Measurements from ENCODE around the gene ENDOD1. TPM values are rescaled to one million over a fixed set of nuclear protein-coding genes. Genes with fewer than 3 reads are reported as not detected.

The ENDOD1 gene
- total and polyA plus RNA-seq, 2 donors from 2014 or later: 19.3 to 69.0 TPM

- Histone ChIP-seq H3K9ac (ENCODE audit: low read length in 3 of 3) (no peak overlapping the region), H3K9me3 (ENCODE audit: control insufficient read depth in 2 of 3, insufficient read depth in 1 of 3, low read length in 3 of 3) (no peaks in the 10 kb centered on the region), H3K27me3 (ENCODE audit: control insufficient read depth, insufficient read depth, low read length) (no peaks in the 10 kb centered on the region), H3K36me3 (ENCODE audit: control insufficient read depth in 2 of 3, insufficient read depth in 3 of 3, low read length in 3 of 3) (no peaks in the 10 kb centered on the region), H3K4me3 (ENCODE audit: low read length in 3 of 3) (no peak overlapping the region), H3K27ac (ENCODE audit: low read depth in 2 of 2, low read length in 2 of 2) (no peak overlapping the region), H3K4me1 (ENCODE audit: control insufficient read depth in 2 of 3, insufficient read depth in 2 of 3, low read depth in 1 of 3, low read length in 3 of 3) (no peaks in the 10 kb centered on the region)
- FAIRE-seq (no peak), DNase-seq (no peak)
- intact Hi-C loops (cut with DNase I): no loop called here
- no peak for TF ChIP-seq CTCF (IDR thresholded peaks at IDR 0.05; ENCODE audit: borderline replicate concordance, extremely low read depth, insufficient read depth)
These were observed 52.8 kb downstream of the ENDOD1 start for GRCh38 chr11:95142431-95142830.

- no peak for DNase-seq
- no peak for TF ChIP-seq CTCF (IDR thresholded peaks at IDR 0.05; ENCODE audit: borderline replicate concordance, extremely low read depth, insufficient read depth)
- H3K4me1 ChIP-seq (ENCODE audit: control insufficient read depth in 2 of 3, insufficient read depth in 2 of 3, low read depth in 1 of 3, low read length in 3 of 3): no peaks in the 10 kb centered on the region
- H3K4me3 ChIP-seq (ENCODE audit: low read length in 3 of 3): no peak overlapping the region
- no peak overlapping the region for H3K27ac ChIP-seq (ENCODE audit: low read depth in 2 of 2, low read length in 2 of 2)
- H3K9me3 ChIP-seq (ENCODE audit: control insufficient read depth in 2 of 3, insufficient read depth in 1 of 3, low read length in 3 of 3): no peaks in the 10 kb centered on the region
- H3K27me3 ChIP-seq (ENCODE audit: control insufficient read depth, insufficient read depth, low read length): no peaks in the 10 kb centered on the region
- H3K9ac ChIP-seq (ENCODE audit: low read length in 3 of 3): no peak overlapping the region
- no peak for FAIRE-seq
- H3K36me3 ChIP-seq (ENCODE audit: control insufficient read depth in 2 of 3, insufficient read depth in 3 of 3, low read length in 3 of 3): no peaks in the 10 kb centered on the region
- intact Hi-C loops (cut with DNase I): no loop called here
These were observed 53.5 kb downstream of the ENDOD1 start for GRCh38 chr11:95143106-95143681.

DNA sequence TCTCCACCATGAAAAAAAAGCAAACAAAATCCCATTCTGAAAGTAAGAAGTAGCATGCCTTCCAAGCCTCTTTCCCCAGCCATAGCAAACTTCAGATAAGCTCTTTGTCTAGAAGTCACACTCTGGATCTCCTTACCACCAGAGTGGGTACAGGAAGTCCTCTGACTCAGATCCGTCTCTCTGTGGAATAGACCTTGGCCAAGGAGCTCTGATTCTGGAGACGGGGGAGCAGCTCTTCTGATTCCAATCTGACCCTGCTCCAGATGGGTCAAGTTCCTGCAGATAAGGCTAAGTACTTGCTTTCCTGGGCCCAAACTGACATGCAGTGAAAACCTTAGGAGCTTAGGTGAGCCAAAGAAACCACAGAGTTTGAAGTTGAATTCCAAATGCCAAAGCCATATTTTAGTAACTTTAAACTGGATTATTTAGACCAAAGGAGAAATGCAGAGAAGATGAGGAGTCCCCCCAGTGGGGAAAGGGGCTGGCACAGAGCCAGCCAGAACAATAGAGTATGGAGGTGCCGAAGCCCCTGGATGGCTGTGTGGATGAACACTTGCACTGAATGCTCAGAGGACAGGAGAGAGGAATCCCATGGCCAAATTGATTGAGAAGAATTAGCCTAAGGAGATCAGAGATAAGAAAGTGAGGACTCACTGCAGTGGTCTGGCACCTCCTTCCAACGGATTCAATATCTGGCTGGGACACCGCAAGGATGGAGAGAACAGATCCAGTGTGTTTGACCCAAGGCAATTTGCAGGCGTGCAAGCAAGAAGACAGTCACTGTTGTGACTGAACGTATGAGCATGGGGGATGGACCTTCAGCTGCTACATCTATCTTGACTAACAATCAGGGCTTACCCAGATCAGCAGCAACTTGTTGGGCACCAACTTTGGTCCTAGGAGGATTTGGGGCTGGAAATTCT, 54.9 kb downstream of the ENDOD1 start:
- Histone ChIP-seq H3K27ac (ENCODE audit: low read depth in 2 of 2, low read length in 2 of 2) (no peak overlapping the region), H3K36me3 (ENCODE audit: control insufficient read depth in 2 of 3, insufficient read depth in 3 of 3, low read length in 3 of 3) (no peaks in the 10 kb centered on the region), H3K4me1 (ENCODE audit: control insufficient read depth in 2 of 3, insufficient read depth in 2 of 3, low read depth in 1 of 3, low read length in 3 of 3) (no peaks in the 10 kb centered on the region), H3K27me3 (ENCODE audit: control insufficient read depth, insufficient read depth, low read length) (no peaks in the 10 kb centered on the region), H3K9ac (ENCODE audit: low read length in 3 of 3) (no peak overlapping the region), H3K9me3 (ENCODE audit: control insufficient read depth in 2 of 3, insufficient read depth in 1 of 3, low read length in 3 of 3) (no peaks in the 10 kb centered on the region), H3K4me3 (ENCODE audit: low read length in 3 of 3) (no peak overlapping the region)
- intact Hi-C loops (cut with DNase I): no loop called here
- no peak for TF ChIP-seq CTCF (IDR thresholded peaks at IDR 0.05; ENCODE audit: borderline replicate concordance, extremely low read depth, insufficient read depth)
- no peak for FAIRE-seq
- no peak for DNase-seq

All from kidney (tissue), 14 donors.